Measurements from ENCODE around the gene PDIA4. TPM values are rescaled to one million over a fixed set of nuclear protein-coding genes. Genes with fewer than 3 reads are reported as not detected.
A peak's percentile ranks its signal among the peaks of the same experiment; 100 is the strongest.

Gene PDIA4
- total and polyA plus RNA-seq, 2 experiments from 2014 or later, result 371 to 413 TPM

GRCh38 chr7:149074116-149074885, 46.0 kb upstream of the PDIA4 start:
- no peak for TF ChIP-seq EZH2phosphoT487 (IDR thresholded peaks at IDR 0.05; ENCODE audit: low read depth, severe bottlenecking, unreplicated experiment)
- Histone ChIP-seq H3K9me2 (replicated peaks; ENCODE audit: insufficient read depth) (no peaks in the 10 kb centered on the region), H3K27me3 (no peaks in the 10 kb centered on the region), H3K79me2 (peaks cover 9% of the 10 kb centered on the region), H3K36me3 (replicated peaks; ENCODE audit: insufficient read depth, low read depth) (no peaks in the 10 kb centered on the region), H2AFZ (no peak overlapping the region), H3K4me3 (no peak overlapping the region), H3K4me2 (no peak overlapping the region), H3K4me1 (ENCODE audit: insufficient read depth) (no peaks in the 10 kb centered on the region), H3K27ac (no peak overlapping the region), H4K20me1 (ENCODE audit: insufficient read depth, poor library complexity, severe bottlenecking) (no peaks in the 10 kb centered on the region), H3K9me3 (ENCODE audit: low read depth) (no peaks in the 10 kb centered on the region)
- WGBS (ENCODE audit: low lambda C conversion rate, missing lambda C conversion rate), result 93% methylated on average over 3 of the region's 3 CpGs
- DNase-seq (ENCODE audit: low spot score), result no peak

GRCh38 chr7:149072438-149072775, 44.1 kb upstream of the PDIA4 start:
- no peaks in the 10 kb centered on the region for H3K79me2 ChIP-seq
- H3K27me3 ChIP-seq, result no peaks in the 10 kb centered on the region
- 99% methylated on average over 4 of the region's 4 CpGs for WGBS (ENCODE audit: low lambda C conversion rate, missing lambda C conversion rate)
- H3K27ac ChIP-seq, result no peak overlapping the region
- H3K9me3 ChIP-seq (ENCODE audit: low read depth), result no peaks in the 10 kb centered on the region
- TF ChIP-seq, protein P1, sequence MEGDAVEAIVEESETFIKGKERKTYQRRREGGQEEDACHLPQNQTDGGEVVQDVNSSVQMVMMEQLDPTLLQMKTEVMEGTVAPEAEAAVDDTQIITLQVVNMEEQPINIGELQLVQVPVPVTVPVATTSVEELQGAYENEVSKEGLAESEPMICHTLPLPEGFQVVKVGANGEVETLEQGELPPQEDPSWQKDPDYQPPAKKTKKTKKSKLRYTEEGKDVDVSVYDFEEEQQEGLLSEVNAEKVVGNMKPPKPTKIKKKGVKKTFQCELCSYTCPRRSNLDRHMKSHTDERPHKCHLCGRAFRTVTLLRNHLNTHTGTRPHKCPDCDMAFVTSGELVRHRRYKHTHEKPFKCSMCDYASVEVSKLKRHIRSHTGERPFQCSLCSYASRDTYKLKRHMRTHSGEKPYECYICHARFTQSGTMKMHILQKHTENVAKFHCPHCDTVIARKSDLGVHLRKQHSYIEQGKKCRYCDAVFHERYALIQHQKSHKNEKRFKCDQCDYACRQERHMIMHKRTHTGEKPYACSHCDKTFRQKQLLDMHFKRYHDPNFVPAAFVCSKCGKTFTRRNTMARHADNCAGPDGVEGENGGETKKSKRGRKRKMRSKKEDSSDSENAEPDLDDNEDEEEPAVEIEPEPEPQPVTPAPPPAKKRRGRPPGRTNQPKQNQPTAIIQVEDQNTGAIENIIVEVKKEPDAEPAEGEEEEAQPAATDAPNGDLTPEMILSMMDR (IDR thresholded peaks at IDR 0.05; ENCODE audit: poor library complexity), result no peak
- TF ChIP-seq EZH2phosphoT487 (IDR thresholded peaks at IDR 0.05; ENCODE audit: low read depth, severe bottlenecking, unreplicated experiment) (no peak), EZH2 (IDR thresholded peaks at IDR 0.05; ENCODE audit: borderline replicate concordance) (no peak)
- no peak overlapping the region for H3K4me2 ChIP-seq
- DNase-seq (ENCODE audit: low spot score), result no peak
- no peaks in the 10 kb centered on the region for H3K36me3 ChIP-seq (replicated peaks; ENCODE audit: insufficient read depth, low read depth)
- H3K4me1 ChIP-seq (ENCODE audit: insufficient read depth), result no peaks in the 10 kb centered on the region
- H3K9me2 ChIP-seq (replicated peaks; ENCODE audit: insufficient read depth), result no peaks in the 10 kb centered on the region
- no peak overlapping the region for H2AFZ ChIP-seq
- no peaks in the 10 kb centered on the region for H4K20me1 ChIP-seq (ENCODE audit: insufficient read depth, poor library complexity, severe bottlenecking)
- H3K4me3 ChIP-seq, result no peak overlapping the region

GRCh38 chr7:149071641-149072437, 43.5 kb upstream of the PDIA4 start:
- no peaks in the 10 kb centered on the region for H3K27me3 ChIP-seq
- H3K36me3 ChIP-seq (replicated peaks; ENCODE audit: insufficient read depth, low read depth), result no peaks in the 10 kb centered on the region
- peak; percentile 13 for DNase-seq (ENCODE audit: low spot score)
- no peaks in the 10 kb centered on the region for H4K20me1 ChIP-seq (ENCODE audit: insufficient read depth, poor library complexity, severe bottlenecking)
- H3K4me1 ChIP-seq (ENCODE audit: insufficient read depth), result no peaks in the 10 kb centered on the region
- WGBS (ENCODE audit: low lambda C conversion rate, missing lambda C conversion rate), result 85% methylated on average over 37 of the region's 46 CpGs
- H3K4me3 ChIP-seq, result no peak overlapping the region
- H3K9me3 ChIP-seq (ENCODE audit: low read depth), result no peaks in the 10 kb centered on the region
- no peak overlapping the region for H3K27ac ChIP-seq
- H3K9me2 ChIP-seq (replicated peaks; ENCODE audit: insufficient read depth), result no peaks in the 10 kb centered on the region
- H3K4me2 ChIP-seq, result no peak overlapping the region
- TF ChIP-seq EZH2phosphoT487 (IDR thresholded peaks at IDR 0.05; ENCODE audit: low read depth, severe bottlenecking, unreplicated experiment) (no peak), EZH2 (IDR thresholded peaks at IDR 0.05; ENCODE audit: borderline replicate concordance) (no peak)
- TF ChIP-seq, protein P1 (IDR thresholded peaks at IDR 0.05; ENCODE audit: poor library complexity), result peak; percentile 12
- H3K79me2 ChIP-seq, result no peaks in the 10 kb centered on the region
- H2AFZ ChIP-seq, result no peak overlapping the region

DNA sequence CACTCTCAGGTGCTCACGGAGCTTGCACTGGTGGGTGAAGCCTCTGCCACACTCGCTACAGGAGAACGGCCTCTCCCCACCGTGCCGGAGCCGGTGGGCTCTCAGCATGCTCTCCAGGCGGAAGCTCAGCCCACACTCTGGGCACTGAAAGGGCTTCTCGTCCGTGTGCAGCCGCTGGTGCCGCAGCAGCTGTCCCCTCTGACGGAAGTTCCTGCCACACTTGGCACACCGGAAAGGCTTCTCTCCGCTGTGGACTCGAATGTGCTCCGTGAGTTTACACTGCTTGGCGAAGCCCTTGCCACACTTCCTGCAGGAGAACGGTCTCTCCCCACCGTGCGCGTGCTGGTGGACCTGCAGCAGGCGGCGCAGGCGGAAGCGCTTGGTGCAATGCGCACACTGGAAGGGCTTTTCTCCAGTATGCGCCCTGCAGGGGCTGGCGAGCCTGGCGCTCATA, 42.9 kb upstream of the PDIA4 start:
- no peak overlapping the region for H3K27ac ChIP-seq
- 98% methylated on average over 29 of the region's 29 CpGs for WGBS (ENCODE audit: low lambda C conversion rate, missing lambda C conversion rate)

More for the DNA sequence above, 42.9 kb upstream of the PDIA4 start:
- no peaks in the 10 kb centered on the region for H3K27me3 ChIP-seq
- H3K4me3 ChIP-seq, result no peak overlapping the region
- no peaks in the 10 kb centered on the region for H3K9me2 ChIP-seq (replicated peaks; ENCODE audit: insufficient read depth)
- H3K9me3 ChIP-seq (ENCODE audit: low read depth), result no peaks in the 10 kb centered on the region
- no peaks in the 10 kb centered on the region for H3K36me3 ChIP-seq (replicated peaks; ENCODE audit: insufficient read depth, low read depth)
- DNase-seq (ENCODE audit: low spot score), result no peak
- TF ChIP-seq EZH2phosphoT487 (IDR thresholded peaks at IDR 0.05; ENCODE audit: low read depth, severe bottlenecking, unreplicated experiment), result no peak
- TF ChIP-seq, protein P1 (IDR thresholded peaks at IDR 0.05; ENCODE audit: poor library complexity), result no peak
- TF ChIP-seq EZH2 (IDR thresholded peaks at IDR 0.05; ENCODE audit: borderline replicate concordance), result no peak
- no peak overlapping the region for H2AFZ ChIP-seq
- no peaks in the 10 kb centered on the region for H3K79me2 ChIP-seq
- H3K4me2 ChIP-seq, result no peak overlapping the region
- no peaks in the 10 kb centered on the region for H4K20me1 ChIP-seq (ENCODE audit: insufficient read depth, poor library complexity, severe bottlenecking)
- H3K4me1 ChIP-seq (ENCODE audit: insufficient read depth), result no peaks in the 10 kb centered on the region
